HG03280 (cell line): Measurements from ENCODE around the gene MGAT4A.
"Not testable (repeated sequence)": the region's sequence is repeated elsewhere in the genome, so short reads cannot be mapped to it uniquely, and the experiment has no call there.

Experiments
- ATAC-seq: cut with Tn5 transposase; IDR thresholded peaks from one replicate; pipeline ENCODE4 v1.9.1; 2021; ENCODE audit warnings: mild to moderate bottlenecking, moderate library complexity; ENCODE audit not compliant: unreplicated experiment

Gene MGAT4A

GRCh38 chr2:98759827-98760625 lies 29.1 kb upstream of the MGAT4A start:
- no peak for ATAC-seq

DNA sequence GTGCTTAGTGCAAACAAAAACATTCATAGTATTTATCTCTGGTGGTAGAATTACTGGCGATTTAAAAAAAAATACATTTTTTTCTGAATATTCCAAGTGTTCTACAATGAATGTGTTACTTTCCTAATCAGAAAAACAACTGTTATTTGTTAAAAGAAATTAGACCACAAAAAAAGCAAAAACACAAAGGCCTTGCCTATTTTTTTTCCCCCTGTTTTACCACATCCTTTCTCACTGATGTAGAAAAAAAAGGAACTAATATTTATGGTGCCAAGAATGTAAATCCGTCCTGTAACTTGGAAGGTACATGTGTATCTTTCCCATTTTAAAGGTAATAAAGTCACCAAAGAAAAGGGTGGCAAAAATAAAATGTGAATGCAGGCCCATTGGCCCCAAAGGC lies 28.4 kb upstream of the MGAT4A start:
- ATAC-seq = no peak

DNA sequence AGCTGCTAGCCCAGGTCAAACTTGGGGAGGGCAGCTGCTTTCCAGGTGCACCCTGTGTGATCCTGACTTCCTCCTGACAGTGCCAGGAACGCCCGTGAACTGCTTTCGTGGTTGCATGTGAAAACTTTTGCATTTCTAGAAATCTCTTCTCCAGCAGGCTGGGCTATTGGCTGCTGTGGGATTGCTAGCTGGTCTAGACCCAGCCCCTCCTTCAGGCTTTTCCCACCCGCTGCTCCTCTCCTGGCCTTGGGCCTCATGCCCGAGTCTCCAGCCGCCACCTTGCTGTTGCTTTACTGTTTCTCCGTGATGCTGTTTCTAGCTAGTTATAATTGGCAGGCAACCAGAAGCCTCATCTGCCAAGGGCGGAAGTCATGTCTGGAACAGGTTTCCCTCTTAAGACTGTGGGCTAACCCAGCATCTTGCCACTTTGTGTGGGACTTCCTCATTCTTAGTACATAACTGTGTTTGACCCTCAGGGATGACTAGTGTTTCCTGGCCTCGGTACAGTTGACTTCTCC lies 27.0 kb upstream of the MGAT4A start:
- ATAC-seq = no peak

DNA sequence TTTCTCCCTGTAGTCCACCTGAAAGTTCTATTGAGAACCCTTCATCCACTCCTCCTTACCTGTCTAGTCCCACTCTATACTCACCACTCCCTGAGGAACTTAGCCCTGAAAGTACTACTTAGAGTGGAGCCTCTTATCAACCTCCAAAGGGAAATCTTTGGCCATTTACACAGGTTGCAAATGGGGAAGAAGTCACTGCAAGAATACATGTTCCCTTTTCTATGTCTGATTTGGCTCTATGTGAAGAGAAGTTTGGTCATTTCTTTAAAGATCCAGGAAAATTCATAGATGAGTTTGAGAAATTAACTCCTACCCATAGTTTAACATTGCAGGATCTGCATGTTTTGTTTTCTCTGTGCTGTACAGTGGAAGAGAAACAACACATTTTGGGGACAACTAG lies 22.9 kb upstream of the MGAT4A start:
- ATAC-seq = no peak

GRCh38 chr2:98752711-98753110 lies 21.8 kb upstream of the MGAT4A start:
- not testable (repeated sequence) for ATAC-seq

DNA sequence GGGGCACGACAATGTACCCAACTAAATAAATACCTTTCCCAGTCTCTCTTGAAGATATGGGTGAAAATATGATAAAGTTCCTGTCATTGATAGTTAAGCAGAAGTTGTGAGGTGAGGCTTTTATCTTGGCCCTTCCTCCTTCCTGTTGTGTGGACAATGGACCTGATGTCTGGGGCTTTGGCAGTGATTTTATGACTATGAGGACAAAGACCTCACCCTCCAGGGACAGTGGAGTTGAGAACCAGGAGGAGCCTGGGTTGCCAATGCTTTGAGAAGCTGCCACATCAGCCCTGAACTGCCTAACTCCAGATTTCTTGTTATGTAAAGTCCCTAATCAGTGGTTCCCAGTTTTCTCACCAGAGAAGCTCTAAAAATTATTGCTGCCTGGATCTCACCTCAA lies 20.8 kb upstream of the MGAT4A start:
- no peak for ATAC-seq

DNA sequence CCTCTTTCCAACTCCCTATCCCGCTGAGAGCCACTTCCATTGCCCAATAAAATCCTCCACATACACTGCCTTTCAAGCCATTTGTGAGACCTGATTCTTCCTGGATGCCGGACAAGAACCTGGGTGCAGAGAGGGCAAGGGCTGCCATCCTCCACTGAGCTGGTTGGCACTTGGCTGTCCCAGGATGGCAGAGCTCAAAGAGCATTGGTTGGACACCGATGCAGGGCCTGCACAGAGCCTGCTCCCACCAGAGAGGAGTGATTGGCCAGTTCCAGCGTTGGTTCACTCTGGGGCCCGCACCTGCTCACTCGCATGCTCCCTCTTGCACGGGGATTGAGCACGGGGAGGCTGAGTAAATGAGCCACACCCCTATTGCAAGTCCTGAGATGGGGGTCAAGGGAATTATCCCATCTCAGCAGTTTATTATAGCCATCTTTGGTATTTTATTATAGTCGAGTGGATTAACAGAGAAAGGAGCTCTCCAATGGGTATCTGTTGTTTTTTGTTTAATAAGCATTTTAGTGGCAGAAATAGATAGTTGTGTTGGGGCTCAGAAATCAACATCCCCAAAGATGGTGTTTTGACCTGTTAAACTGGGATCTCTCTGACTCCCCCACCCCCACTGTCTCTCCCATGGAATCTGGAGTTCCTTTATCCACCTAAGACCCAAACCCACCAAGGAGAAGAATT lies 19.8 kb upstream of the MGAT4A start:
- ATAC-seq = no peak

GRCh38 chr2:98749066-98749450 lies 18.1 kb upstream of the MGAT4A start:
- no peak for ATAC-seq

- ATAC-seq = no peak
Observed at GRCh38 chr2:98748292-98749065, 17.5 kb upstream of the MGAT4A start.

DNA sequence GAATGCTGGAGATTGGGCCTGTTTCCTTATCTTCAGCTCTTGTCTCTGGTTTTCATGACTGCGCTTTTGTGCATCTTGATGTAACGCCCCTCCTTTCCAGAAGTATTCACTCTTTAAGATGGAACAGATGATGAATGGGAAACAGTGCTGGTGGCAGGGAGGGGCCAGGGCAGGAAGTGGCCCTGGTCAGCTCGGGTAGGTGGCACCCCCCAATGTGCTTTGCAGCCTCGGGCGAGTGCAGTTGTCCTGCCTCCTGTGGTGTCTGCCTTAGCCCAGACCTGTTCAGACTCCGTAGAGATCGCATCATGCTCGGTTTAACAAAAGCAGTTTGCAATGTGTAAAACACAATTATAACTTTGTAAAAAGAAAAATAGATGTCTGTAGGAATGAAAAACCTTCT lies 17.0 kb upstream of the MGAT4A start:
- no peak for ATAC-seq

DNA sequence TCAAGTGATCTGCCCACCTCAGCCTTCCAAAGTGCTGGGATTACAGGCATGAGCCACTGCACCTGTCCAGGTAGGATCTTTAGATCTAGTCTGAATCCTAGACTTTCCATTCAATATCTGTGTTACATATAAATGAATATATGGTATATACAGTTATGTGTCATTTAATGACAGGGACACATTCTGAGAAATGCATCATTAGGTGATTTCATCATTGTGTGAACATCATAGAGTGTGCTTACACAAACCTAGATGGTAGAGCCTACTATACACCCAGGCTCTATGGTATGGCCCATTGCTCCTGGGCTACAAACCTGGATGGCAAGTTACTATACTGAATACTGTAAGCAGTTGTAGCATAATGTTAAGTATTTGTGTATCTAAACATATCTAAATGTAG lies 15.5 kb upstream of the MGAT4A start:
- ATAC-seq = no peak

DNA sequence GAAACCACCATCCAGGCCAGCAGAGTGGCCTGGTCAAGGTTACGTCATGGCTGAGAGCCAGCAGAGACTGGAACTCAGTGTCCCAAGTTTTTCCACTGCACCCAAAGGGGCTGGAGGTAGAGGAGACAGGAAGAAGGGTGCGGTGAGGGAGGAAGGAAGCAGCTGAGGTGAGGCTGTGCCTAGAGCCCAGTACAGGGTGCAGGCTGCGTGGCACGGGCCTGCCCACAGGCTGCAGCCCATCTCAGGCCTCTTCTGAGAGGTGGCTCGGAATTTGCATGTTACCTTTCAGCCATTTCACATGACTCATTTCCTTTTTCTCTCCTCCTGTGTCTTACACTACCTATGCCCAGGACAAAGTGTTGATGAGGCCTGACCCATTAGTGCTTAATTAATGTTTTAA lies 13.7 kb upstream of the MGAT4A start:
- ATAC-seq = no peak

DNA sequence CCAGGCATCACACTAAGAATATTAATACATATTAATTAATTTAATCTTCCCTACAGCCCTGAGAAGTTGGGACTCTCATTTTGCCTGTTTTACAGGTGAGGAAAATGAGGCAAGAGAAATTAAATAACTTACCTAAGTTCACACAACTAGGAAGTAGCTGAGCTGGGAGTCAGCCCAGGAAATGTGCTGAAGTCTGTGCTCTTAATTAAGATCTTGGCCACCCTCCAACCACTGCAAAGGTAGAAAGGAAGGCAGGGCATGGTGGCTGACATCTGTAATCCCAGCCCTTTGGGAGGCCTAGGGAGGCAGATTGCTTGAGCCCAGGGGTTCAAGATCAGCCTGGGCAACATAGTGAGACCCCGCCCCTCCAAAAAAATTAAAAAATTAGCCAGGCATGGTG lies 12.9 kb upstream of the MGAT4A start:
- no peak for ATAC-seq

DNA sequence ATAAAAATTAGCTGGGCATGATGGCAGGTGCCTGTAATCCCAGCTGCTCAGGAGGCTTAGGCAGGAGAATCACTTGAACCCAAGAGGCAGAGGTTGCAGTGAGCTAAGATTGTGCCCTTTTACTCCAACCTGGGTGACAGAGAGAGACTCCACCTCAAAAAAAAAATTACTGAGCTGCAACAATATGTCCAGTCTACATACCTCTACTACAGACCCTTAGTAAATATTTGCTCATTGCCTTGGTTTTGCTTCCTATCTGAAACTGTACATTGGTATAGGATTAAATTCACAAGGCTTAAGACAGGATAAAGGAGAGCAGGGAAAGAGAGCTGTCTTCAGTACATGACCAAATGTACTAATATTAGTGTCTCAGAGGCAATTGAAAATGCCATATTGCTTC lies 8.1 kb upstream of the MGAT4A start:
- no peak for ATAC-seq

DNA sequence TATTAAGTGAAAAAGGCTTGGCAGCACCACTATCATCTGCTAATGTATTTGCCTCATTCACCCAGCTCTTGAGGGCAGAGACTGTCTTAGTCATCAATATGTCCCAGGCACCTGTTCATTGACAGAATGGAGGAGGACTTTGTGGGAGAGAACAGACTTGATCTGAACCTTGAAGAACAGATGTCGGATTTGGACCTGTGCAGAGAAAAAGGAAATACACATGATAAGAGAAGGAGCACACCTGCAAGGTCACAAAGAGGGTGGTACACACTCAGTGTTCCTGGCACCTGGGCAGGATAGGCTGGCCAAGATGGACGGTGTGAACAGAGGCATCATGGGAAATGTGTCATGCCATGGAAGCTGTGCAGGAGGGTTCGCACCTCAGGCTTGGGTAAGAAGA lies 7.4 kb upstream of the MGAT4A start:
- no peak for ATAC-seq

- ATAC-seq = no peak
Observed at GRCh38 chr2:98737848-98738247, 6.9 kb upstream of the MGAT4A start.

DNA sequence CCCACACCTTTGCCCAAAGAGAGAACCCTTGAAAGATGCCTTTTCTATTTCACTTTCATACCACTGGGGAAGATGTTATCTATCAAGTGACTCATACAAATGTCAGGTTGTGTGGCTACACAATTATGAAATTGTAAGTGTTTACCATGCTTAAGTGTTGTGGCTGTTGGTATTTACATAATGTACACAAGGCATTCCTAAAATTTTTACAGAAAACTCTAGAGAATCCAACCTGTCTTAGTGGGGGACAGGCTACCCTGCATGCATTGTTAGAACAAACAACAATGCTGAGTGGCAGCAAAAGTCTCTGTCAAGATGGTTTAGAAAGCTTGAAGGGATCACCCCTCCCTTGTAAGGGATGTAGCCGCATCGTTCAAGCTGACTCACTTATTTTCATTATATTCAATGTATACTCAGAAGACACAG lies 5.5 kb upstream of the MGAT4A start:
- ATAC-seq = no peak

DNA sequence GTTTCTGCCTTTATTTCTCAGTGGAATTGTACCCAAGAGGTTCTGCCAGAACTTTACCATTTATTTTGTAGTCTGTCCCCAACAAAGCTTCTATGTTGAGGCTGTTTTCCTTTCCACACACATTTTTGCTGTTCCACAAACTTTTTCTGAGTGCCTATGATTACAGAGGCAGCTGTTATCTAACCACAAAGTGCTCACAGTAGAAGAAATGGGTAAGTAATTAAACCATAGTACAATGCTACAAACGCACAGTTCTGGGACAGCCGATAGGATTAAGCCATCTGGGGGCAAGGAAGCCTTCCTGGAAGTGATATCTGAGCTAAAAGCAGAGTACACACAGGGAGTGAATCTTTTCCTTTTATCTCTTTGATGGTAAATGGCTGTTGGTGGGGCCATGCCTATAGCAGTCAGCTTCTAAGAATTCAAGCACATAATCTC lies 3.9 kb upstream of the MGAT4A start:
- no peak for ATAC-seq

DNA sequence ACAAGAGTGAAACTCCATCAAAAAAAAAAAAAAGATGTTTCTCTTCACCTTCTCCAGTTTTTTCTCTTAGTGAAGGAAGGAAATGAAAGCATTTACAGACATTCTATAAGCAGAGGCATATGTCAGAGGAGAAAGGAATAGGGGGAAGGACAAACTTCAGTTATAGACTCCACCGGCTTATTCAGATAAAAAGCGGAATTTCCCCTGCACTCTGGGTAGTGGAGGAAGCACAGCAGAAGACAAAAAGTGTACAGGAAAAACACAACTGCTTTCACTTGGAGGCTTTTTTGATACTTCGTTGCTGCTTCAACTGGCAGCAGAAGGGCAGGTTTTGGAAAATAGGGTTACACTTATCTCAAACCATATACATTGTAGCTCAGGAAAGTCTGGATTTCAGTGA lies 3.2 kb upstream of the MGAT4A start:
- no peak for ATAC-seq

DNA sequence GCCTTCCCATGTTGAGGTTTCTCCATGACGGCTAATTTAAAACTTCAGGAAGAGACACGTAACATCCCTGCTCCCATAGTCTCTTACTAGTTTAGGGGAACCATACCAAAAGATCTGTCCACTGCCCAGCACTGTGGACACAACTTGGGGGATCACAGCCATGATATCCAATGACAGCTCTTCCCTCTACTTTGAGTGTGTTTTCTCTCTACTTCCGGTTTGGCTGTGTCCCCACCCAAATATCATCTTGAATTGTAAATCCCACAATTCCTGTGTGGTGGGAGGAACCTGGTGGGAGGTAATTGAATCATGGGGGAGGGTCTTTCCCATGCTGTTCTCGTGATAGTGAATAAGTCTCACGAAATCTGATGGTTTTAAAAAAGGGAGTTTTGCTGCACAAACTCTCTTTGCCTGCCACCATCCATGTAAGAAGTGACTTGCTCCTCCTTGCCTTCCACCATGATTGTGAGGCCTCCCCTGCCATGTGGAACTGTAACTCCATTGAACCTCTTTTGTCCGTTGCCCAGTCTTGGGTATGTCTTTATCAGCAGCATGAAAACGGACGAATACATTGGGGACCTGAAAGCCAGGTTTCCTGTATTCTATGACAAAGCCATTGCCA lies 1.6 kb upstream of the MGAT4A start:
- no peak for ATAC-seq

- ATAC-seq = no peak
Observed at GRCh38 chr2:98731894-98732349, 990 bp upstream of the MGAT4A start.
